SHP77 treated with DMSO at 0.1 percent for 48 hours (cell line): ENCODE results near the gene ST7L.

Experiments
- DNase-seq: peaks from one replicate; lab custom pipeline; 2025; lab: John Stamatoyannopoulos, UW

ST7L gene

DNA sequence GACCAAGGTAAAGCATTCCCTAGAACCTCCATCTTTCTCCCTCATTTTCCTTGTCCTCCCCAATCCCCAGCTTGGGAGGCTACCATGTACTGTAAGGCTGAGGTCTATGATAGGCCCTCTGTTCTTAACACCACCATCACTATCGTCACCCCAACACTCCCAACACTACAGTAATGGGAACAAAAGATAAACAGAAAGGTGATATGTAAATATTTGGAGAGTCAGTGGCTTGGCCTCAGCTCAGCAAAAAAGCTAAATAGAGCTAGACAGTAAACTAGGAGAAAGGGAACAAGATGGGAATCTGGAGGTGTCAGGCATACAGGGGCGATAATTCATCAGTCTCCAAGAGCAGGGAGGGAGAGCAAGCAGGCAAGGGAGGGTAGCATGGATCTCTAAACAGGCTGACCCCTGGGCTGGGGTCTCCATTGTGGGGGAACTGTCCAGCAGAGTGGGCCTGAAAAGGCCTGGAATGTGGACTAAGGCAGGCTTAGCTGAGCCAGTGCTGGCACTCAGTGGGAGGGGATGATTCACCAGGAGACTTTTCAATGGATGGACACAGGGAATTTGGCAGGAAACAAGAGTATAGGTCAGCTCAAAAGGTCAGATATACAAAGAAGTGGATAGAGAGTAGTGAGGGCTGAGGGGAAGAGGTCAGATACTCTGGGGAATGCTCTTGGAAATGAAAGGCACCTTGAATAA is 103.5 kb downstream of the ST7L start:
- DNase-seq: no peak

- DNase-seq: no peak
Observed at GRCh38 chr1:112514901-112515300, 104.0 kb downstream of the ST7L start.

DNA sequence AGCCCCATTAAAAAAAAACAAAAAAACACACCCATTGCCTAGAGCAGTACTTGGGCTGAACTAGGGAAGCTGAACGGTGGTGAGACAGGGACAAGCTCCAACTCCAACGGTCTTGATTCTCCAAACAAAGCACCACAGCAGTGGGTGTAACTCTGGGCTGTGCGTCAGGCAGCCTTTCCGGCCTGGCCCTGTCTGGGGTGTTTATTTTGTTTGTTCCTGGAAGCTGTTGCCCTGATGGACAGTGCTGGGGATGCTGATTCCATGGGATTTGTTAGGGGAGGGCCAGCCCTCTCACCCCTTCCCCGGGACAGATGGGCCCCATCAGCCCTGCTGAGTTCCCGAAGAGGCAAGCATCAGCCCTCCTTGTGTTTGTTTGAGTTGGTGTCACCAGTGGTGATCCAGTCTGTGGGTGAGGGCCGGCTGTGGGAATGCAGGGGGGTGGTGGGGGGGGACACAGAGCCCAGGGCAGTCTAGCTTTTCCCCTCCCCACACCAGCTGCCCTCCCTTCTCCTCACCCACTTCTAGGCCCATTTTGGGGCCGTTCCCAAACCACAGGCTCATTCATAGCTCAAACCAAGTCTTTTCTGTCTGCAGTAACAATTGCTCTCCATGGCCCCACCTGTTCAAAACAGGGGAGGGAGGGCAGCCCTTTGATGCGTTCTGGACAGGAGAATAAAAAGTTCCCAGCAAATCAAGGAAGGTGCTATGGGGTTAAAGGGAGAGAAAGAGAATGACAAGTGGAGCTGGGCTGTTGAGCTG is 105.7 kb downstream of the ST7L start:
- no peak for DNase-seq

- DNase-seq: no peak
Observed at GRCh38 chr1:112511897-112512296, 107.0 kb downstream of the ST7L start.

DNA sequence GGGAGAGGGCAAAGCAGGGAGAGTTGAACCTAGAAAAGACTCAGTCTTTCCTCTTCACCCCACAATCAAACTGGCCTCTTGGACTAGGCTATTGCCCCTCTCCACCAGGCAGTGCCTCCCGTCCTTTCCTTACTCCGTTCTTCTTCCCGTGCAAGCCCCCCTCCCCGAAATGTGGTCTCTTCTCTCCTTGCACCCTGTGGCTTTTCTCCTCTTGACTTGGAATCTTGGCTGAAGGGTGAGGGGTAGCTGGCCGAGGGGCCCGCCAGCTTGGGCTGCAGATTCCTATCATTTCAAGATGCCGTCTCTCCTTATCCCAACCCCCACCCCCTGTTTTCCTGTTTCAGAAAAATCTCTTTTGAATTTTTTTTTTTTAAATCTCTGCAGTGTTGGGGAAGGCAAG is 108.6 kb downstream of the ST7L start:
- DNase-seq: no peak

- no peak for DNase-seq
Observed at GRCh38 chr1:112509660-112510178, 109.2 kb downstream of the ST7L start.

GRCh38 chr1:112509005-112509659 is 109.8 kb downstream of the ST7L start:
- DNase-seq: no peak

DNA sequence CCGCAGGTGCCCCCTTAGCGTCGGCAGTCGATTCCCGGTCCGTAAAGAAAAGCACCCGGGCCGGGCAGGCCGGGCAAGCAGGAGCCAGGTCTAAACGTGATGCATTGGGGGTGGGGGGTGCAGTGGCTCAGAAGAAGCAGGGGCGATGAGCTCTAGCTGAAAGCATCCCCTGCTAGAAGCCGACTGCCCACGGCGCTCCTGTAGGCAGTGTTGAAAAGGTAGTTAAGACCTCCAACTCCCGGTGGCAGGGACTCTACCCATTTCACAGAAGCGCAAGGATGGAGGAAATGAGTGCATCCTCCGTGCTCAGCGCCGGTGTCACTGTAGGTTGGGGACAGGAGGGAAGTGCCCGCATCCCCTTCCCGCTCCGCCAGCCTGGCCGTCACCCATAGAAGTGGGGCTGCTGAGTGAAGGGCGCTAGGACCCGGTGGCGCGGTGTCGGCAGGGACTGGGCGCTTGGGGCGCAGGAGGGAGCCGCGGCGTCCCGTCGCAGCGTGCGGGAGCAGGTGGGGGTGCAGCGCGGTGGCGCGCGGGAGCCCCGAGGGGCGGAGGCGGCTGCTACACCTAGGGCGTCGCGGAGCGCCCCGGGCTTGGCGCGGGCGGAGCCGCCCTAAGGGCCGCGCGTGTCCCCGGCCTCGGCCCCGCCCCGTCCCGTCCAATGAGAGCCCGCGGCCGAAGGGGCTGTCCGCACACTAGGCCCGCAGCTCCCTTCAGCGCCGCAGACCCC is 110.5 kb downstream of the ST7L start, which contains the start of gene WNT2B:
TSS of gene WNT2B (plus strand) at position 688 of the 727 bp plus-strand sequence. CDS start 298 bp downstream, outside the sequence.
- no peak for DNase-seq

- DNase-seq: no peak
Observed at GRCh38 chr1:112507921-112508277, 111.0 kb downstream of the ST7L start.

DNA sequence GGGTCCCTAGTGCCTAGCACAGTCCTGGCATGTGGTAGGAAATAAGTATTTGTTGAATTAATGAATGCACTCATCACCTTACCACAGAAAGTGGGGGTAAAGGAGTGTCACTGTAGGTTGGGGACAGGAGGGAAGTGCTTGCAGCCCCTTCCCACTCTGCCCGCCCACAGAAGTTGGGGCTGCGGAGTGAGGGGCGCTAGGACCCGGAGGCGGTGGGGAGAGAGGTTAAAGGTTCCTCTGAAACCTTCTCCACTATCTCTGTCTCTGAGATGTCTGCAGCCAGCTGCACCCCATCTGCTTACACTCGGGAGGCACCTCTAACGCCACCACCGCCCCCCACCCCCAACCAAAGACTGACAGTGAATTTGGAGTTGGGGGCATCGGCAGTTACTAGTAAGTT is 111.6 kb downstream of the ST7L start:
- no peak for DNase-seq

- DNase-seq: no peak
Observed at GRCh38 chr1:112506731-112507130, 112.2 kb downstream of the ST7L start.

DNA sequence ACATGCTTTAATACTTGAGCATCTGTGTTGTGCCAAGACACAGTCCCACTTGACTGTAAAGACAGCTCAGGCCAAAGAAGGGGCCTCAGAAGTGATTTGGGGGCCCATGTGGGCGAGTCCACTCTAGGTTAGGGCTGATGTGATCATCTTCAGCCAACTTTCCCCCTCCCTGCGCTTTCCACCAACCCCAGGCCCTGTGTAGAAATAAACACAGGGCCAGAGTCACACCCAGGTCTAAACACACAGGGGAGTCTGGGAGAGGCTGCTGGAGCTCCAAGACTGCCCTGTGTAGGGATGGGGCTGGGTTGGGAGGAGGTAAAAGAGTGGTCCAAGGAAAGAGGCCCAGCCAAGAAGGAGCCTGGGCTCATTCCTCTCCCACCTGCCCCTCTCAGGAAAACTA is 112.6 kb downstream of the ST7L start:
- no peak for DNase-seq

DNA sequence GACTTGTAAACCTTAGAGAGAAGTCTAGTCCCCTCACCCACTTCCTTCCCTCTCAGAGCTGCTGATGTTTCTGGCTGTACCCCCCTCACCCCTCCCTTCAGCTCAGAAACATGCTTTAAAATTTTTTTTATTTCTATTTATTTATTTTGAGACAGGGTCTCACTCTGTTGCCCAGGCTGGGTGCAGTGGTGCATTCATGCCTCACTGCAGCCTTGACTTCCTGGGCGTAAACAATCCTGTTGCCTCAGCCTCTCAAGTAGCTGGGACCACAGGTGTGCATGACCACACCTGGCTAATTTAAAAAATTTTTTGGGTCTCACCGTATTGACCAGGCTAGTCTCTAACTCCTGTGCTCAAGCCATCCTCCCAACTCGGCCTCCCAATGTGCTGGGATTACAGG is 113.1 kb downstream of the ST7L start:
- no peak for DNase-seq

GRCh38 chr1:112505400-112505785 is 113.5 kb downstream of the ST7L start:
- DNase-seq: no peak

DNA sequence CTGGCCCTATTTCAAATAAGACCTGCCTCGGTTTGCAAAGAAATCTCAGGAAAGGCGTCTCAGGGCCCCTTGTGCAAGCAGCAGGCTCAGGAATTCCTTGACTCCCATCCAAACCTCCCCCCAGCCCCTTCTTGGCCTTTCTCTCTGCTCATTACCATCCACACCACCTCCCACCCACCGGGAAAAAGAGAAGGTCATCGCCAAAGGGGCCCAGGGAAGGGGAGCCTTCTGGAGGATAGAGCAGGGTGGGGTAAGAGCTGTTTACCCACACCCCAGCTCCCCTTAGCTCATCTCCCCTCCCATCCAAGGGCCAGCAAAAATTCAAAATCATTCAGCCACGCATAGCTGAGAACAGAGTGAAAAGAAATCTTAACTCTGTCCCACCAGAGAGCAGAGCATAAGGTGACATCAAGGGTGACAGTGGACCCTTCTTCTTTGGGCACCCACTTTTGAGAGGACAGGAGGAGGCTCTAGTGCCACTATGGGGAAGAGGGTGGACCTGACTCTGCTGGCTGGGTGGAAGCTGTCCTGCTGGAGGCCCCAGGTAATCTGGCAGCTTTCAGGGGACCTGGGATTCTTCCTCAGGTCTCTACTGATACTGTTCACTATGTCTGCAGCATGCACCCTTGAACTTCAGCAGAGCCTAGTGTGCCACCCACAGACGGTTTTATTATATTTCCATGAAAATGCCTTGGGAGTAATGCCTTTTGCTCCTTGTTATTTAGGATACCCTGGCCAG is 114.1 kb downstream of the ST7L start:
- DNase-seq: no peak

DNA sequence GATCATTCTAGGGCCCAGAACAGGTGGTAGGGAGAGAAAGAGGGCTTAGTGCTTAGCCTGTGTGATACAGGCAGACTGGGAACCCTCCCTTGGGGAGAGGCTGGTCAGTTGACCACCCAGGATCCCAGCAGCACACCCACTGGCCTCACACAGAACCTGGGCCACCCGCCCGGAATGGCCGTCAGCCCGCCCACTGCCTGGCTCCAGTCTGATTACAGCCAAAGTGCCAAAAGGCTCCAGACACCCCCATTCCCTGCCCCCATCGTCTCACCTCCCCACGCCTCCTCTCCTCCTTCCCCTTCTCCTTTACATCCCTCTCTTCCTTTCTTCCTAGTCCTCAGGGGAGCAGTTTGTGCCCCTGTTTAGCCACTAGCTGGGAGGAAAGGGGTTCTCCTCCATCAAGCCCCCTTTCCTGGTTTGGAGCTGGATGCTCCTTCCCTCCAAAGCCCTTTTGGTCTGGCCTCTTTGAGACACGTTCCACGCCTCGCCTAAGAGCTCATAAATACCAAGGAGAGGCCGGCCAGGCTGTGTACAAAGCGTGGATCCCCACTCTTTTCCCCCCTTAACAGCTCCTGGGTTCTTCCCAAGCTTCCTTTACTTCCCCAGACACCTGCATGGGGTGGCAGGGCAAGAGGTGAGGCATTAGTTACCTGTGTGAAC is 114.8 kb downstream of the ST7L start:
- no peak for DNase-seq

DNA sequence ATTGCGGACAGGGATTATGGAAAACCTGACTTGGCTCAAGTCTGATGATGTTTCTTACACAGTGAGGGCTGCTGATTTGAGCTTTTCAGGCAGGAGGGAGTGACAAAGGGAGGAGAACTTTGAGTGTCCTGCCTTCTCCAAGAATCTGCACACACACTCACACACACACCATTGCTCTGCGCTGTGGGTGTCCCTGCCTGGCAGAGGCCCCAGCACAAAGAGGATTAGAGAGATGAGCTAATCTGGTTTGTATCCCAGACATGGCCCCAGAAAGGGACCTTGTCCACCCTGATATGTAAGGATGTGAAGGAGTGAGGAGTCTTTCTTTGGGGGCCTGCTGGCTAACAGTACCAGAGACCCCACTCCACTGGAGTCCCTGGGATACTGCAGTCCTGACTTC is 116.1 kb downstream of the ST7L start:
- DNase-seq: no peak

GRCh38 chr1:112501810-112502641 is 116.9 kb downstream of the ST7L start:
- no peak for DNase-seq

- DNase-seq: no peak
Observed at GRCh38 chr1:112496290-112496689, 122.7 kb downstream of the ST7L start.

- no peak for DNase-seq
Observed at GRCh38 chr1:112493351-112493750, 125.6 kb downstream of the ST7L start.
